MM.1S (cell line): ENCODE measurements around the gene SS18L1.

ENCODE experiments used
- DNase-seq: peaks from one replicate; pipeline ENCODE4 v3.0.0-alpha.2; 2015
- H2AFZ ChIP-seq: fragments of 300-600 bp; sonication (generic); 2 replicates; pipeline ENCODE4 v1.6.0; 2016; ENCODE audit warnings: antibody characterized with exemption, low read length
- H3F3A ChIP-seq: fragments of 300-600 bp; sonication (generic); 2 replicates; pipeline ENCODE4 v1.6.1; 2016; ENCODE audit warnings: mild to moderate bottlenecking, antibody characterized with exemption, low read length, moderate library complexity, mixed read lengths; ENCODE audit not compliant: insufficient read depth
- H3K27ac ChIP-seq: fragments of 300-600 bp; sonication (generic); 2 replicates; pipeline ENCODE4 v1.5.1; 2016; ENCODE audit warnings: mild to moderate bottlenecking, low read length
- H3K27me3 ChIP-seq: fragments of 300-600 bp; sonication (generic); replicated peaks from 2 replicates; pipeline ENCODE4 v1.6.0; 2016; ENCODE audit warnings: low read length; ENCODE audit not compliant: insufficient read depth
- H3K36me3 ChIP-seq: fragments of 300-600 bp; sonication (generic); replicated peaks from 2 replicates; pipeline ENCODE4 v1.6.1; 2016; ENCODE audit warnings: mild to moderate bottlenecking, low read length, mixed read lengths; ENCODE audit not compliant: insufficient read depth
- H3K4me1 ChIP-seq: fragments of 300-600 bp; sonication (generic); 2 replicates; pipeline ENCODE4 v1.6.1; 2016; ENCODE audit warnings: low read length, mixed read lengths
- H3K4me2 ChIP-seq: fragments of 300-600 bp; sonication (generic); 2 replicates; pipeline ENCODE4 v1.6.0; 2016; ENCODE audit warnings: low read depth, low read length
- H3K4me3 ChIP-seq: fragments of 300-600 bp; sonication (generic); 2 replicates; pipeline ENCODE4 v1.5.1; 2016; ENCODE audit warnings: low read length, mixed read lengths
- H3K79me2 ChIP-seq: fragments of 300-600 bp; sonication (generic); 2 replicates; pipeline ENCODE4 v1.6.1; 2016; ENCODE audit warnings: mixed run types, low read length, mixed read lengths
- H3K9ac ChIP-seq: fragments of 300-600 bp; sonication (generic); 2 replicates; pipeline ENCODE4 v1.6.1; 2016; ENCODE audit warnings: low read length, mixed read lengths
- H3K9me2 ChIP-seq: fragments of 300-600 bp; sonication (generic); replicated peaks from 2 replicates; pipeline ENCODE4 v1.6.1; 2016; ENCODE audit warnings: mild to moderate bottlenecking, low read length, mixed read lengths; ENCODE audit not compliant: insufficient read depth
- H3K9me3 ChIP-seq: fragments of 300-600 bp; sonication (generic); replicated peaks from 2 replicates; pipeline ENCODE4 v1.6.1; 2016; ENCODE audit warnings: mild to moderate bottlenecking, low read length, mixed read lengths; ENCODE audit not compliant: insufficient read depth
- H4K20me1 ChIP-seq: fragments of 300-600 bp; sonication (generic); 2 replicates; pipeline ENCODE4 v1.6.1; 2016; ENCODE audit warnings: mild to moderate bottlenecking, low read length, moderate library complexity, mixed read lengths; ENCODE audit not compliant: insufficient read depth
- CTCF ChIP-seq: fragments of 300-600 bp; sonication (generic); IDR thresholded peaks from 2 replicates; pipeline ENCODE4 v1.5.1; 2016; ENCODE audit warnings: antibody characterized with exemption, low read length, mixed read lengths
- EZH2 ChIP-seq: fragments of 300-600 bp; sonication (generic); optimal IDR thresholded peaks from 2 replicates; pipeline ENCODE3; 2017; ENCODE audit warnings: low read depth, mild to moderate bottlenecking, antibody characterized with exemption, low read length, mixed read lengths
- EZH2phosphoT487 ChIP-seq: fragments of 300-600 bp; sonication (generic); IDR thresholded peaks from 2 replicates; pipeline ENCODE4 v1.6.1; 2018; ENCODE audit warnings: antibody characterized with exemption, low read length

Gene SS18L1

GRCh38 chr20:62162765-62163484, 19.4 kb downstream of the SS18L1 start:
- Histone ChIP-seq H3K27me3 (no peaks in the 10 kb centered on the region), H3K36me3 (no peaks in the 10 kb centered on the region), H3F3A (no peaks in the 10 kb centered on the region), H3K27ac (no peak overlapping the region), H3K4me1 (no peaks in the 10 kb centered on the region), H3K9me2 (no peaks in the 10 kb centered on the region), H3K4me2 (no peak overlapping the region), H3K79me2 (peaks cover 7% of the 10 kb centered on the region; the same call in 1 of the 2 replicates), H3K9me3 (no peaks in the 10 kb centered on the region), H3K9ac (no peak overlapping the region), H3K4me3 (no peak overlapping the region), H4K20me1 (no peaks in the 10 kb centered on the region), H2AFZ (no peak overlapping the region)
- no peak for TF ChIP-seq CTCF
- no peak for TF ChIP-seq EZH2phosphoT487
- TF ChIP-seq EZH2 = no peak
- DNase-seq = no peak

- H3K79me2 ChIP-seq = peaks cover 2% of the 10 kb centered on the region; the same call in 1 of the 2 replicates
- H3K36me3 ChIP-seq = no peaks in the 10 kb centered on the region
- no peaks in the 10 kb centered on the region for H3K27me3 ChIP-seq
- H3K9me3 ChIP-seq = no peaks in the 10 kb centered on the region
- no peak overlapping the region for H3K4me2 ChIP-seq
- no peak overlapping the region for H3K27ac ChIP-seq
- no peaks in the 10 kb centered on the region for H4K20me1 ChIP-seq
- H3K4me3 ChIP-seq = no peak overlapping the region
- no peak for DNase-seq
- no peaks in the 10 kb centered on the region for H3K9me2 ChIP-seq
- H3K4me1 ChIP-seq = no peaks in the 10 kb centered on the region
- no peaks in the 10 kb centered on the region for H3F3A ChIP-seq
- TF ChIP-seq CTCF (no peak), EZH2 (no peak), EZH2phosphoT487 (no peak)
- no peak overlapping the region for H3K9ac ChIP-seq
- no peak overlapping the region for H2AFZ ChIP-seq
Observed at GRCh38 chr20:62163485-62163865, 19.9 kb downstream of the SS18L1 start.

- Histone ChIP-seq H3K9me2 (no peaks in the 10 kb centered on the region), H3K9me3 (no peaks in the 10 kb centered on the region), H3K4me3 (no peak overlapping the region), H3K9ac (no peak overlapping the region), H2AFZ (no peak overlapping the region), H3K27me3 (no peaks in the 10 kb centered on the region), H3F3A (no peaks in the 10 kb centered on the region), H3K4me1 (no peaks in the 10 kb centered on the region), H3K36me3 (no peaks in the 10 kb centered on the region), H3K27ac (no peak overlapping the region), H3K79me2 (no peaks in the 10 kb centered on the region), H4K20me1 (no peaks in the 10 kb centered on the region), H3K4me2 (no peak overlapping the region)
- no peak for DNase-seq
- TF ChIP-seq EZH2 (no peak), EZH2phosphoT487 (no peak), CTCF (no peak)
Observed at GRCh38 chr20:62163986-62164762, 20.6 kb downstream of the SS18L1 start.
